NCI-H82 treated with DMSO at 0.1 percent for 48 hours (cell line): ENCODE measurements around the gene RHBDD1.

Source experiments
- DNase-seq: peaks from one replicate; lab custom pipeline; 2025; ENCODE audit not compliant: unreplicated experiment; lab: John Stamatoyannopoulos, UW

Gene RHBDD1

DNA sequence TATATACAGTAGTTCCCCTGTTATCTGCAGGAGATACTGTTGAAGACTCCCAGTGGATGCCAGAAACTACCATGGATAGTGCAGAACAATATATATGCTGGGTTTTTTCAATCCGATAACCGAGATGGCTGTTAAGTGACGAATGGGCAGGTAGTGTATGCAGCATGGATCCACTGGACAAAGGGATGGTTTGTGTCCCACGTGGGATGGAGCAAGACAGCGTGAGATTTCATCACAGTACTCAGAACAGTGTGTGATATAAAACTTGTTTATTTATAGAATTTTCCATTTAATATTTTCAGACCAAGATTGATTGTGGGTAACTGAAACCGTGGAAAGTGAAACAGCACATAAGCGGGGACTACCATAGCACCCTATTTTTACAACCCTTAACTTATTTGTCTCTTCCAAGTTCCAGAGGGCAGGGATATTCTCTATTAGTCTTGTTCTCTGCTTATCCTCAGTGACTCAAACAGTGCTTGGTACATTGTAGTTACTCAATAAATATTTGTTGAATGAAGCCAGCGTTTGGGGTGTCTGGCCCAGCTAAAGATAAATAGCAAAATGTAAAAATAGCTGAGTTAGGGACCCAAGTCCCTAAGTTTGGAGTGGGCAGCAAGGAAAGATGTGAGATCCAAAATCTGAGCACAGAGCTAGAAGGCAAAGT is 50.0 kb downstream of the RHBDD1 start:
- DNase-seq: no peak

DNA sequence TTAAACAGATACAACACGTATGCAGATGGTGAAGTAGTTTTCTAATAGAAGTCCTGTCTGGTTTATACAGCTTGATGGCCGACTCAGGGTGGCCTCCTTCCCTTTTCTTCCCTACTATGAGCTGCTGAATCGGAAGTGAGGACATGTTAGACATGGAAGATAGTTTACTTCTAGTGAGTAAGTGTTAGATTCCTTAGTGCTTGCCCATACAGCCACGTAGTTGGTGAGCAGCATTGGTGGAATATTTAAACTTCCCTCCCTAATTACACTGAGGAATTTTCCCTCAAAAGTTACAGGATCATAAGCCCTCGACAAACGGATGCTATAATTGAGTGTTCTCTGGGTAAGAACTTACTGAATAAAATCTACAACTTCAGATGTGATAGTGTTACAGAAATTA is 52.1 kb downstream of the RHBDD1 start:
- no peak for DNase-seq

GRCh38 chr2:226888378-226888965 is 52.6 kb downstream of the RHBDD1 start:
- no peak for DNase-seq

DNA sequence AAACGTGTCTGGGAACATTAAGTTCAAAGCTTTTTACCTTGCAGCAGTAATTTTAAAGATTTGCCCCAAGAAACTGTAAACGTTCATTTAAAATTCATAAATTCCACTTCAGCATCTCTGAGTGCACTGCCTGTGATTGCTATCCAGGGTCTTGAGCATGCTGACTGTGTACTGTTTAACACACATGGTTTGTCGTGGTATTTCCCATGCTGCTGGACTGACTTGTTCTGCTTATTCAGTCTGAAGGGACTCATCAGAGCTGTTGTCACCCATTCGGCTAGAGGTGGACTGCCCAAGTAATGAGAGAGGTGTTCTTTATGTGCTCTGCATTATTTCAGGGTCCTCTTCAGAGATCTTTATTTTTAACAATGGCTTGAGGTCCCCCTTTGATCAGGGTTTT is 53.1 kb downstream of the RHBDD1 start:
- no peak for DNase-seq

DNA sequence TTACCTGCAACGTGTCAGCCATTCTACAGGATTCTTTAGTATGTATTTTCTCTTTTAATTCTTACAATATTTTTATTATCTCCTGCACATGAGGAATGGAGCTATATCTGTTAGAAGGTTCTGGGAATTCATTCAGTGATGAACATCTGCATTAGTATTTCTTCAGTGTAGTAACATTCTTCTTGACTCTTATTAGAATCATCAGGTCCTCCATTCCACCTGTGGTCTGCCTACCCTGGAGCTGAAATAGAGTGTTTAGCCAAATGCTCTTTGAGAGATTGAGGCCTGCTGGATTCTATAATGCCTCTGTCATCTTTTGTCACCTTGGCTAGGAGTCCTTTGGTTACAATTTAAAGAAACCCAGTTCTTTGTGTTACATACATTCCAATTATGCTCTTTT is 54.4 kb downstream of the RHBDD1 start:
- DNase-seq: no peak

DNA sequence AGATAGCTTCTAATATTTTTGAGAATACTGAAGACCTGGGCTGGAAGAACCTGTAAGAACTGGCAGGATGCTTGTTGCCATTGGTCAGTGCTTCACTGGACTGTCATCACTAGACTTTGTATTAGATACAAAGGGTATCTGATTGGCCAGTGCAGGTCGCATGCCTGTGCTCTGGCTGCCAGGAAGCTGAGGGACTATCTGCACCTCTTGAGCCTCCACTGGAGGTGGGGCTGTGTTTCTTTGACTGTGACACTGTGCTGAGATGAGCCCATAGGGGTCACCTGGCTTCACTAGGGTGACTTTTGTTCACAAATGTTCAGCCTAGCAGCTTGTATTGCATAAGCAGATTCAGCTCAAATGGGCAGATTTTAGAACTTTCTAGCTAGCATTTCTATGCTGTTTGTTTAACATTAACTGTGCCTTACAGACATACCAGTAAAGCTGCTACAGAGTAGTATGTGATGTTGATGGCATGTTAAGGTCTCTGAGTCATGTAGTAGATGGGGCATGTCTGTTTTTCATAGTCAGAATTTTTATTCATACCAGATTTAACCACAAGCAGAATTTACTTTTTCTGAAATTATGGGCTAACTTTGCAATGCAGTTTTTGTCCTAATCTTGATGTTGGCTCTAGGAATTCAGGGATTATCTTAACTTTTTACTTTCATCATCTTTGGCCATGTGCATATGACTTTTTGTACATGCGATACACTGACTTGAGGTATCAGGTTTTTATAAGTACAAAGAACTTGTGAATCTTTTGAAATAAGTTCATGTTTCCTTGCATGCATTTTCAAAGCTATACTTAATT is 56.1 kb downstream of the RHBDD1 start:
- no peak for DNase-seq

DNA sequence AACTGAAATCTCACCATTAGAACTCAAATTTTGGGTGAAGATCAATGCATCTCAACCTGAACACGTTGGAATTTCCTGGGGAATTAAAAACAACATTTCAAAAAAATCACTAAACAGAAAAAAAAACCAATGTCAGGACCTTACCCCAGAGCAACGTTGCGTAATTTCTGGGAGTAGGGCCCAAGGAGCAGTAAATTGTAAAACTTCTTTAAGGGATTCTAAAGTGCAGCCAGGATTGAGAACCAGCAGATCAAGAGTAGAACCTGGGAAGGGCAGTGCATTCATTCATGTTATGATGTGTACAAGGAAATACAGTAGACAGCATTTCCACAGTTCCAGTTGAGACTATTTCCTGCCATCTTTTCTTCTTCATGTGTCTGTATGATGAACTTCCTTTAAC is 56.9 kb downstream of the RHBDD1 start:
- no peak for DNase-seq

DNA sequence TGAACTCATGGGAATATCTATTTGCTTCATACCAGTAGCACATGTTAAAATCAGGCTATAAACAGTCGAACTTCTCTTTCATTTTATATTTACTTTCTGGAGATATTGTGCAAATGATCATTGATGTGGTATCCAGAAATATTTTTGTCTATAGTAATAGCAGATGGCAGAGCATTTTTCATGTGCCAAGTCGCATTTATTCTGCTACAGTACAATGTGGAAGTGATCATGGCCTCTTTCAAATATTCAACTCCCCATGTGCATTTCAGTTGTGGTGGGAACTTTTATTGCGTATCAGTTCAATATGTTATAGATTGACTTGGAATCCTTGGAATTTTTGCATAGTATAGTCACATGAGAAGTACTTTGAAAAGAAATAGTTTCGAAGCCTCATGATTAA is 57.4 kb downstream of the RHBDD1 start:
- DNase-seq: no peak

GRCh38 chr2:226894752-226895151 is 58.9 kb downstream of the RHBDD1 start:
- DNase-seq: no peak

GRCh38 chr2:226895579-226895978 is 59.7 kb downstream of the RHBDD1 start:
- no peak for DNase-seq

DNA sequence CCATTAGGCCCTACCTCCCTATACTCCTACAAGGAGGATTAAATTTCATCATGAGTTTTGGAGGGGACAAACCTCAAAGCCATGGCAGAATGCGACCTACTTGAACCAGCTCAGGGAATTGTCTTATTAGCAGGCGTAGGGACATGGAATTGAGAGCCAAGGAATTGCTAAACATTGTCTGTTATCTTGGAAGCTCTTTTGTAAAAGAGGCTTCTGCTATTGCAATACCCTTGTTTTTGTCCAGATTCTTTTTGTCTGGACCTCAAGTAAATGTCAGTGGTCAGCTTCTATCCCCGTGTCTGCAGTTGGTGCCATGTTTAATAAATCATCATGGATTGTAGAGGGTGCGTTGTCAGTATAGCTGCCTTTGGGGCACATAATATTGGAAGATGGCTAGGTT is 62.3 kb downstream of the RHBDD1 start:
- DNase-seq: no peak

DNA sequence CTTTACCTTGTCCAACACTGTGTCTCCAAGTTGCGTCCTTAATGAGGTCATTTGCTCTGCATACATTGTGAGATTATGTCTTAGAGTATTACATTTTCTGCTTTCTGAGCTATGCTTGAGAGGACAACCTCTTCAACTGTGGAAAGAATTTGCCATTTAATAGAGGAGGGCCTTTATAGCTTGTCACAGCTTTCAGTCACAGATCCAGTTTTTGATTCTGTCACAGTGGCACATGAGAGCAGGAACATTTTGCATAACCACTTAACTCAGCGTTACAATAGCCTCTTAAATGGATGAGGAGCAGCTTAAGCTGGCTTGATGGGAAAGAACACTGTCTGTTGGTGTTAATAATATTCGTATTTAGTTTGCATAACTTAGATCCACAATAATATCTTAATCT is 63.0 kb downstream of the RHBDD1 start:
- DNase-seq: no peak

GRCh38 chr2:226902041-226902966 is 66.5 kb downstream of the RHBDD1 start:
- no peak for DNase-seq

DNA sequence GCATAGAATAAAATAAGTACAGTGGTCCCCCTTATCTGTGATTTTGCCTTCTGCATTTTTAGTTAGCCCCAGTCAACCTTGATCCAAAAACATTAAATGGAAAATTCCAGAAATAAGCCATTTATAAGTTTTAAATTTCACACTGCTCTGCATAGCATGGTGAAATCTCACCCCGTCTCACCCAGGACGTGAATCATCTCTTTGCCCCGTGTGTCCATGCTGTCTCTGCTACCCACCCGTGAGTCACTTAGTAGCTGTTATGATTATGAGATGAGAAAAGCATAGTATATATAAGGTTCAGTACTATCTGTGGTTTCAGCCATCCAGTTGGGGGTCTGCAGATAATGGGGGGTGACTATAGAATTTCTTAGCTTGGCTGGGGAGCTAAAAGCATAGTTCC is 67.3 kb downstream of the RHBDD1 start:
- DNase-seq: no peak

GRCh38 chr2:226904592-226904991 is 68.7 kb downstream of the RHBDD1 start:
- no peak for DNase-seq

DNA sequence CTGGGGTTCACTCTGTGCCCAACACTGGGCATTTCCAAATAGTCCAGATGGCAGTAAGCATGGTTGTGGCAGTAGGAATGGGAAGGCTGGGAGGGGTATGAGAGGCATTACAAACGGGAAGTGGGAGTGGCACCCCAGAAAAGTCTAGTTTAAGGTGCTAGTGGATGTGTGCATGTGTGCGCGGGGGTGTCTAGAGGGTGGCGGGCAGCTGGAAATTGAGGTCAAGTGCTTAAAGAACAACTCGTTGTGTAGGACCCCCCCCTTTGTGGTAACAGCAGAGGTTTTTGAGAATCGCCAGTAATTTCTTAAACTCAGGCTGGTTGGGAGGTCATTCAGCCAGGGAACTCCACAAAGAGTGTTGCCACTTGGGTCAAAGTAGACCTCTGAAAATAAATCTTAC is 69.9 kb downstream of the RHBDD1 start:
- no peak for DNase-seq

- DNase-seq: no peak
Observed at GRCh38 chr2:226906163-226906693, 70.4 kb downstream of the RHBDD1 start.

GRCh38 chr2:226909126-226909525 is 73.3 kb downstream of the RHBDD1 start:
- DNase-seq: no peak

DNA sequence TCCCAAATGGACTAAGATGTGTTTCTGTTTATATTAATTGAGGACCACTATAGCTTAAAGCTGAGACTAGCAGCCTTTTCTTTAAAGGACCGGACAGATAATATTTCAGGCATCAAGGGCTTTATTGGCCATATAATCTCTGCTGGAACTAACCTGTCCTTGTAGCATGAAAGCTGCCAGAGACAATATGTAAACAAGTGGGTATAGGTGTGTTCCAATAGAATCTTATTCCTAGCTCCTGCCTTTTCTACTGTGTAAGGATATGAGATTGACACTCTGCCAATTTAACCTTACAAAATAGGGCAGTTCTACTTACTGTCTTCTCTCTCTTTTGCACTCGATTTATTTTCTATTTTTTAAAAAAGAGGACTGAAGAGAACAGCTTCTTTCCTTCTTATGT is 74.0 kb downstream of the RHBDD1 start:
- DNase-seq: no peak

DNA sequence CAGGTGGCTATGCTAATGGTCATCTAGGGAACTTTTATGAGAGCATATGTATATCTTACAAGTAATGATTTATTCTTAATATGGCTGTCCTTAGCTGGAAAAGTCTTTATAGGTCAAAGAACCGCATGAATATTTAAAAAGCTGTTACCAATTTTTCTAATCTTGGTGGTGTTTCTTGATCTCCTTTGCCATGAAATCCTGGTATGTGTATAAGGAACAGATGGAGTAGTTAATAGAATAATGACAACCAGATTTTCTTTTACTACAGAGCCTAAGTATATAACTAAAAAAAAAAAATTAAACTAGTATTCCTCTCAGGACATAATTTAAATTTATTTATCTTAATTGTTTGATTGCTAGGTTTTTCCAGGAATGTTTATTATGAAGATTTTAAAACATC is 74.5 kb downstream of the RHBDD1 start:
- DNase-seq: no peak

DNA sequence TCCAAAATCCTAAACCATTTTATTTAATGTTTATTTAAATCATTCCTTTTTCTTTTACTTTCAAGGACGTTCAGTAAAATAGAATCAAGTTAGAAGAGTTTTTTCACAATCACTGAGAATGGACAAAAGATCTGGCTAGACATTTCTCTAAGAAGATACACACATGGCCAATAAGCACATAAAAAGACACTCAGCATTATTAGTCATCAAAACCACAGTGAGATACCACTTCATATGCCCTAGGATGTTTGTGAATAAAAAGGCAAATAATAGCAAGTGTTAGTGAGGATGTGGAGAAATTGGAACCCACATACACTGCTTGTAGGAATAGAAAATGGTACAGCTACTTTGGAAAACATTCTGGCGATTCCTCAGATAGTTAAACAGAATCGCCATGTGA is 76.1 kb downstream of the RHBDD1 start:
- no peak for DNase-seq
